ENCODE data around the gene DNAJC17.
A peak's percentile ranks its signal among the peaks of the same experiment; 100 is the strongest.

Gene DNAJC17

DNA sequence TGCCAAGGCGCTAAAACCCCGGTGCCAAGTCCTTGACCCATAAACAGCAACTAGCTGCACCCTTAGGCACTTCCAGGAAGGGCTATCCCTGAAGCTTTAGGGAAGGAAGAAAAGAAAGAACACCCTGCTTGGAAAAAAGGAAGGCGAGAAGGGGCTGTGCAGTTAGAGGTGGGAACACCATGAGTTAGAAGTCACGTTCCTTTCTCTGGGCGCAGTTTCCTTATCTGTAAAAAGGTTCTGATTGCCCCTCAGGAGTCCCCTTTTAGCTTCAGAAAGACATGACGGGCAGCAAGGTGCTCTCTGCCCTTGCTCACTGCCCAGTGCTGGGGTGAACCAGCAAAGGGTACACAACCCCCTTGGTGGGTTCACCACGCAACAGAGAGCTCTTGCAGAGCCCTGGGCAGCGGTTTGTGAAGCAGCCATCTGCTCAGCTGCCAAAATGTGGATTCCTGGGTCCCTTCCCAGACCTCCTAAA lies 42.6 kb downstream of the DNAJC17 start:
- DNase-seq, result no peak

DNA sequence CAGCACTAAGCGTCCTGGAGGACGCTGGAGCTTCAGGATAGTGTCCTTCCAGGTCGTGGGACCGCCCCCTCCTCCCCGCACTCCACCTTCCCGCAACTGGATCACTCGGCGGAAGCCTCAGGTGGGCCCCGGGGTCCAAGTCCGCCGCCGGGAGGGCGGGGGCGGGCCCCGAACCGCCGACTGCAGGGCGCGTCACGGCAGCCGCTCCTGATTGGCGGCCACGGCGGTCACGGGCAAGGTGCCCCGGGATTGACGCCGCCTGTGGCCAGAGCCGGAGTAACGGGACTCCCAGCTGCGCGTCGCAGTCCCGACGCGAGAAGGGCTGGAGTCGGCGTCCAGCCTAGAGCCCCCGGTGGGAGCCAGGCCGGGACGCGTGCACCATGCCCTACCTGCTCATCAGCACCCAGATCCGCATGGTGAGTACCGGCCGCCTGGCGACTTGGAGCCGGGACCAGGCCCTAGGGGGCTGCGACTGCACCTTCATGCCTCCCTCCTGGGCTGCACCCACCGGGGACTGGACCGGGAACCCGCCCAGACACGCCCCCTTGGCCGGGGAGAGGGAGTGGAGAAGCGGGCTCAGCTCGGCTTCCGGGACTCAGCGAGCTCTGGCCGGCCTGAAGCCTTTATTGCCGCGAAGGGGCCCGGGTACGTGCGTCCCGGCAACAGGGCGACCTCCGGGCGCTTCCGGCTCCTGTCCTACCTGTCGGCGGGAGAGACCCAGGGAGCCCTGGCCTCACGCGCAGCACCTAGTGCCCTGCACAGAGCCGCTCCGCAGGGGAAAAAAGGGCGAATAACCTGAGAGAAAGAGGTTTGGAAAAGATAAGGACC lies 43.3 kb downstream of the DNAJC17 start, which contains the start of gene GCHFR:
GCHFR (plus strand) TSS at position 268 of the 828 bp plus-strand sequence; CDS start at position 381, 113 bp downstream.
- peak; percentile 73 to 87 (median 80) for DNase-seq

DNA sequence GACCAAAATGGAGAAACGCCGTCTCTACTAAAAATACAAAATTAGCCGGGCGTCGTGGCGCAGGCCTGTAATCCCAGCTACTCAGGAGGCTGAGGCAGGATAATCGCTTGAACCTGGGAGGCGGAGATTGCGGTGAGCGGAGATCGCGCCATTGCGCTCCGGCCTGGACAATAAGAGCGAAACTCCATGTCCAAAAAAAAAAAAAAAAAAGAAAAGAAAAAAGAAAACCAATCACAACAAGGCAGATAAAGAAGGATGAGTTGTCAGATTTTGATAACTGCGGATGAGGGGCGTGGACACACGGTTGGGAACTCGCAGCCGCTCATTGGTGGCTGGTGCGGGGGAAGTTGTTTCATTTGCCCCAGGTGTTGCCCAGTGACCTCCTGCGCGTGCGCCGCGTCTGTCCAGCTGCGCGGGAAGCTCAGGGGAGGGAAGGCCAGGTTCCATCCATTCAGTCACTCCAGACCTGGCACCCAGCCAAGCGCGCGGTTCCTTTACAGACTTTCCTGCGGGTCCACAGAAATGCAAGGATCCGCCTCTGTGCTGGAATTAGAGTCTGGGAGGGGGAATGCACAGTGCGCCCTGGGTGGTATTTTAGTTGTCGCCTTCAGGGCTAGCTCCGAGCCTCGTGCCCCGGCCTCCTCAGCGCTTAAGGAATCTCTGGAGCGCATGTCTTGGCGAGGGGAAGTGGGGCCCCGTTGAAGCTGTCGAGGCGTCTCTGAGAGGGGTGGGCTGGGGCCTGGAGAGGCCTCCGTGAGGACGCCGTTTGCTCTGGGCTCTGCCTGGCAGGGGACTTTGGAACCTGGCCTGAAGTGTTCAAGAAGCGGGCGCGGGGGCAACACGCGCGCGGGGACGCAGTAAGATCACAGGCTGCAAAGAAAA lies 44.1 kb downstream of the DNAJC17 start:
- DNase-seq, result peak in 1 of 3 donors; percentile 53

DNA sequence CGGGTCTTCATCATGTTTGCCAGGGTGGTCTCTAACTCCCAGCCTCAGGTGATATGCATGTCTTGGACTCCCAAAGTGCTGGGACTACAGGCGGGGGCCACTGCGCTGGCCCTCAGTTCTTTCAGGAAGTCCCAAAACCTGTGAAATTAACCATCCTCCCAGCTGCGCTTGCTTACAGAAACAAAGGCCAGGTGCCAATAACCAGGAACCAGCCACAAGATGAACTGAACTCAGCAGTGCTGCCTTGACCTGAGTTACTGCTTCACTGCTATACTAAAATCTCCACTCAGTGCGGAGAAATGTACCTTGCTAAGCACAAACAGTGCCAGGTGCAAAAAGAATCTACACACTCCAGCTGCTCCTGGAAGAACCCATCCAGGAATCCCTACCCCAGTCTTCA lies 47.3 kb downstream of the DNAJC17 start:
- DNase-seq, result no peak

DNA sequence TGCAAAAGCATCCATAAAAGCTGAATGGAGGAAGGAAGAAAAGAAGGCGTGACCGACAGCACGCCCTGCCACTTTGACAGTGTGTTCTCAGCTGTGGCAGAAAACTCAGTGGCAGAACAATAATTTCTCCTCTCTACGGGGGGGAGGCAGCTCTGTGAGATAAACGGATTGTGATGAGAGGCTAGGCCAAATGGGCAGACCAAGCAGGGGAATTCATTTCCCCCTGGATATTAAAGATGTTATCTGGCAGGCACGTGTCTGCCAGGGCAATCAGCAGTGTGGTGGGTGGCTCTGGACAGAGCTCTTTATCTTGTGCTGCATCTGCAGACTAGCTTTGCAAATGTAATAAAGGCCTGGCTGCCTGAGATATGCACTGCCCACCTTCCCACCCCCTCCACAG lies 50.3 kb downstream of the DNAJC17 start:
- DNase-seq, result no peak

DNA sequence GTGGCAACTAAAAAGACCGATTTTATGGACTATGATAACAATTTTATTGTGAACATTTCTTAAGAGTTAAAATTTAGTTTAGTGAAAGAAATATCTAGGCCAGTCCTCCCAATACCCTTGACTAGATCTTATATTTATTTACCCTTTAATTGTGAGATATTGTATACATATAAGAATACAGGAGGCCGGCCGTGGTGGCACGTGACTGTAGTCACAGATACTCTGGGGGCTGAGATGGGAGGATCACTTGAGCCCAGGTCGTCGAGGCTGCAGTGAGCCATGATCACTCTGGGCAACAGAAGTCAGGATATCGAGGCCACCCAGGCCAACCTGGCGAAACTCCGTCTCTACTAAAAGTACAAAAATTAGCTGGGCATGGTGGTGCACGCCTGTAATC lies 51.5 kb downstream of the DNAJC17 start:
- no peak for DNase-seq

DNA sequence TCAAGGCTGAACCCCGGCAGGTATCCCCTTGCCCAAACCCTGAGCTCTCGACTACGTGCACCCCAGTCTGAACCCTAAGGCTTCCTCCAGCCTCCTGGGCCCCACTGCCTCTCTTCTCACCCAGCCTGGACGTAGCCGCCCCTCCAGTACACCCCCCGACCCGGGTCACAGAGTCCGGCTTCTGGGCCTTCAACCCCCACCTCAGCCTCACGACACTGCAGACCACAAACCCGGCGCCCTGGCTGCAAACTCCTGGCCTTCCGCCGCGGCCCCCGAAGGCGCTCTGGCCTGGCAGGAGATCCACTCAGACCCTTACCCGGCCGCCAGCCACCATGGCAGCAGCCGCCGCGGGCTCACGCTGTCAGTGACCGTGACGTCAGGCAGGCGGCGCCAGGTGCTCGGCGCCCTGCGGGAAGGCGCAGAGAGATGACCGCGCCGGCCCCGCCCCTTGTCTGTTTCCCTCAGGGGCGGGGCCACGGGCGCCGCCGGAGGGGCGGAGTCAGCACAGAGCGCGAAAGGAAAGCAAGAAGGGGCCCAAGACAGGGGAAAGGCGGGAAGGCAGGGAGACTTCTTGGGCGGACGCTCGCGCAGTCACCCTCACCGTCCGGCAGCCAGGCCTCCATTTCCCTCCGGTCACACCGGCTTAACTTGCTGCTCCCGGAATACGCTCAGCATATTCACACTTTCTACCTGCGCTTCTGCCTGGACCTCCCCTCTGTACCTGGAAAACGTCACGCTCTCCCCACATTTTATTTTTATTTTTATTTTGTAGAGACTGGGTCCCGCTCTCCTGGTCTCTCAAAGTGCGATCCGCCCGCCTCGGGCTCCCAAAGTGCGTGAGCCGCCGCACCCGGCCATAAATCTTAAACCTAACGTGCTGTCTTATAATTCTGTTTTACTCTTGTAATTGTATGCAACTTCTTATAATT lies 52.1 kb downstream of the DNAJC17 start, which contains the start of gene RMDN3:
RMDN3 (minus strand) TSS at position 372 of the 929 bp plus-strand sequence. CDS start 471 bp downstream, outside the sequence.
- DNase-seq, result peak; percentile 96 to 99 (median 99)

DNA sequence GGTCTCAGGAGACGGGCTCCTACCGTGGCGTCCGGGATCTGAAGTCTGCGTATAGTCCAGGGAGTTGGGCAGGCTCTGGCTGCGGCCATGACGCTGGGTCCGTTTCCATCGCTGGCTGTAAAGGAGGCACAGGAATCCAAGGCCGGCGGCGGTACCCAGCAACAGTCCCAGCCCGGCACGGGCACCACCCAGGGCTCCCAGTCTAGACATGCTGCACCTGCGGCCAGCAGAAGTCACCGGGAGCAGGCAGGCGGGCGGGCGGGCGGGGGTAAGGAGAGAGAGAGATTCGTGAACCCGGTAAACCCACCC lies 52.7 kb downstream of the DNAJC17 start:
- peak in 2 of 3 donors; percentile 17 to 40 for DNase-seq

DNA sequence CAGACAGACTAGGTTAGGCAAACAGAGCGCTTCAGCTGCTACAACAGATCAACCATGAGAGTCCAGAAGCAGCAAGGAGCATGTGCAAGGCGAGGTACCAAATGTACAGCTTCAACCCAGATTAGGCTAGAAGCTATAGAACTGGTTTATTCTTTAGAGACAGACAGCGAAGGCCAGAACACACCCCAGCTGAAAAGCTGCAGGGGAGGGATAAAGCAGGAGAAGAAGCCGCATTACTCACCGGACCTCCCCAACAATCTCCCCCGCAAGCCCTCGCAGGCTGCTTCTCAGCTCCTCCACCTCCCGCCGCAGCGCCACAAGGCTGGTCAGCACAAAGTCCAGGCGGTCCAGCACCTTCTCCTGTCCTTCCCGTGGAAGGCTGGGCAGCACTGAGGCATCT lies 55.5 kb downstream of the DNAJC17 start:
- DNase-seq, result no peak

DNA sequence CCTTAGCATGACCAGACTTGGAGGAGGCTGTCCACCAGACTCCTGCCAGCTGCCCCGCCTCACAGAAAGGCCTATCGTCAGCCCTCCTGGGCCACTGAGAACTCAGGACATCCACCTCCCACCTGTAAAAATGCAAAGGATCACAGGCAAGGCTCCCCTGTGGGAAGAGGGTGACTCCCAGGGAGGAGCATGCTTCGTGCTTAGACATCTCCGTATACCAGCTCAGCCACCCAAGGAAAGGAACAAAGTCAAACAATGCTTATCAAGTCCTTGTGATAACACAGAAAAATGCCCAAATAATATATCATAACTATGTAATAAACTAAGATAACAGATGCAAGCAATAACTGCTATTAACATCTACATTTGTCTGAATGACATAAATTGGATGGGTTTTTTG lies 56.4 kb downstream of the DNAJC17 start:
- no peak for DNase-seq

DNA sequence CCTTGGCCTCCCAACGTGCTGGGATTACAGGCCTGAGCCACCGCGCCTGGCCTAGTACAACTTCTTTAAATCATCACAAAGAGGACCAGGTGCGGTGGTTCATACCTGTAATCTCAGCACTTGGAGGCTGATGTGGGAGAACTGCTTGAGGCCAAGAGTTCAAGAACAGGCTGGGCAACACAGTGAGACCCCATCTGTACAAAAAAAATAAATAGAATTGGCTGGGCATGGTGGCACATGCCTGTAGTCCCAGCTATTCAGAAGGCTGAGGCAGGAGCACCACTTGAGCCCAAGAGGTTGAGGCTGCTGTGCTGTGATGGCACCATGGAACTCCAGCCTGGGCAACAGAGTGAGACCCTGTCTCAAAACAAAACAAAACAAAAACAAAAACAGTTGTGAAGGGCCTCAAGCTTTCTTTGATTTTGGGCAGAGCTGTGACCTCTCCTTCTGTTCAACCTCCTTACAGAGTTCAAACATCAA lies 58.1 kb downstream of the DNAJC17 start:
- DNase-seq, result no peak

DNA sequence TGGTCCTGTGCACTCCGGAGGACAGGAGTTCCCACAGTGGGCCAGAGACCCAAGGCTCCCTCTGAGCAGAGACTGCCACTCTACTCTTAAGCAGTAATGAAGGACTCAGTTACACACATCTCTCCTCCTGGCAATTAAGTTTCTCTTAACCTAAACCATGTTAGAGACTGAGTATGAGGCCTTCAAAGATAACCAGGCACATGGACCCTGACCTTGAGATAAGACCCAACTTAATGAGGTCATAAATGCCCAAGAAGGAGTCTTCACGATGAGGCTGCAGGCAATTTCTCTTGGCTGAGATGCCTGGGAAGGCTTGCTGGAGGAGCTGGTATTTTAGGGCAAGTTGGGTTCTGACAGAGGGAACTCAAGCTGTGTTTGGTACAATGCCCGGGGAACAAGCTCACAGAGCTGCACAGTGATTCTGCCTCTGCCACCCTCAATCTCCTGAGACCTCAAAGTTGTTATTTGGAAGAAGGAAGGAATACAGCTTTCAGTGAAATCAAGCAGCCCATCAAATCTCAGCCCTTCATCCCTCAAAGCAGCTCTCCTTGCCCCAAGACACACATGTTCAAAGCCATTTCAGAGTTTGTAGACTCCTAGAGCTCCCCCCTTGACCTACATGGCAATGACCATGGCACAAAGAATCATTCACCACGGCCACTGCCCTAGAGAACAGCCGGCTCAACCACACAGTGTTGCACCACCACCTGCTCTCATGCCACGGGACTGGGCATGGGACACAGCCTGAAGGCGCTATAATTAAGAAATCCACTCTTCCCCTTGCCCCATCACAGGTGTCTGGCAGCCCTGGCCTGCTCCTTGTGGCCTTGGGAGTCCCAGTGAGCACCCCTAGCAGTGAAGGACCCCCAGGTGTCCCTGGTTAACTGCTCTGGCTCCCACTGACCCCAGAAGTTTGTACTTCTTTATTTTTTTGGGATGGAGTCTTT lies 59.3 kb downstream of the DNAJC17 start:
- DNase-seq, result peak in 2 of 3 donors; percentile 10 to 25

DNA sequence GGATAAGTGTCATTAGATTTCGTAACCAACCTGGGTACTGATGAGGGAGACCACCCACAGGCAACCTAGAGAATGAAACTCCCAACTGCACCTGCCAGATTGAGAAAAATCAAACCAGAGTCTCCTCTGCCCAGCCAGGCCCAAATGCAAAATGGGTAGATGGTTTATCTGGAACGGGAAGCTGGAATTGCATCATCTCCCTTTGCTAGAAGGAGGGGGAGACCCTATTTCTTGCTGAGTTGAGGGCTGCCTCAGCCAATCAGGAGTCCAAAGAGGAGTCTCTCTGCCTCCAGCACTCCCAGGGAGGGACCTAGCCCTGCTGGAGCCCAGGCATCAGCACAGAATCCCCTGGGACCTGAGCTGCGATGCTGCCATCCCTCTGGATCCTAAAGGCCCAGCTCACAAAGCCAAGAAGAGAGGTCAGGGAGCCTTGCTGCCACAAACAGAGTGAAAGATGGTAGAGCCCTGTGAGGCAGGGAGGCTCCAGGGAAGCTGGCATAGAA lies 60.3 kb downstream of the DNAJC17 start:
- DNase-seq, result peak; percentile 68 to 74 (median 71)

DNA sequence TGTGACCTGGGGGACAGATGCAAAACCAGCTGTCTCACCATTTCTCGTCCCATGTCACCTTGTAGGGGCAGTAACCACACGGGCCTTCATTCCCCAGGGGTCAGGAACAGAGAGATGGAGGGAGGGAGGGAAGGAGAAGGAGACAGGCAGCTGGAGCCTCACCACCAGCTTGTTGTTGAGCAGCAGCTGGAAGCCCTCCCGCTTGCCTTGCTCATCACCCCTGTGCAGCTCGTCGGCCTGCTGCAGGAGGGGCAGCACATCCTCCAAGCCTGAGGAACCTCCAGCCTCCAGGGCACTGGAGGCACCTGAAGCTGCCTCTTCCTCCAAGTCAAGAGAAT lies 62.5 kb downstream of the DNAJC17 start:
- DNase-seq, result no peak

DNA sequence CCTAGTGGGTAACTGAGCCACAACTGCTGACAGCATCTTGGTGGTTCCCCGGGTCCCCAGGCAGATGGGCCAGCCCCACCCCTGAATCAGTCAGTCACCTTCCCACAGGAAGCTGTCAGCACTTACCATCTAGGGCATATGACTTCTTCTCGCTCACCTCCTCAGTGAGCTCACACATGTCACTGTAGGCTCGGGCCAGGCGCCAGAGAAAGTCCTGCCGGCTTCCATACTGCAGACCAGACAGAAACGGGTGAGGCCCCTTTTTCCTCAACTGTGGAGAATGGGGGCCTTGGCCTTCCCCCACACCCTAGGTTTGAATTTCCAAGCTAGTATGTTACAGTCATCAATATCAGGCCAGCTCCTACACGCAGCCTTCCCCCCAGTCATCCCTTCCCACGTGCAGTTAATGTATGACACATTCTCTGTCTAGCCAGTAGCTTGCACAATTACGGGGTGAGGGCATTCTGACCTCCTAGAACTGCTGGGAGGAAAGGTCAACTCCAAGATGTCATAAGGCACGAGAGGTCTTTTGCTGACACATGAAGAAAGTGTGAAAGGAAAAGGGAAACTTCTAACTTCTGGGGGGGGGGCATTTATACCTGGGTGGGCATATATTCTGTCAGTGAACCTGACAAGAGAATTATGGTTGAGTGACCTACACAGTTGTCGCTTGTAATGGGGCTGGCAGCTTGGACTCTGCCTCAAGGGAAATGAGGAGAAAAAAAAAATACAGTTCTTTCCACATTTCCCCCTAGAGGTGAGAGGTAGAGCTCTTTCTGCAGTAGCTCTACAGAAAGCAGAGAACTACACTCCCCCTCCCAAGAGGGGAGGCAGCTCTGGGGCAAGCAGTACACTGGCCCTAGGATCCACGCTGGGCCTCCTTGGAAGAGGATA lies 63.1 kb downstream of the DNAJC17 start:
- peak; percentile 92 to 98 (median 97) for DNase-seq

DNA sequence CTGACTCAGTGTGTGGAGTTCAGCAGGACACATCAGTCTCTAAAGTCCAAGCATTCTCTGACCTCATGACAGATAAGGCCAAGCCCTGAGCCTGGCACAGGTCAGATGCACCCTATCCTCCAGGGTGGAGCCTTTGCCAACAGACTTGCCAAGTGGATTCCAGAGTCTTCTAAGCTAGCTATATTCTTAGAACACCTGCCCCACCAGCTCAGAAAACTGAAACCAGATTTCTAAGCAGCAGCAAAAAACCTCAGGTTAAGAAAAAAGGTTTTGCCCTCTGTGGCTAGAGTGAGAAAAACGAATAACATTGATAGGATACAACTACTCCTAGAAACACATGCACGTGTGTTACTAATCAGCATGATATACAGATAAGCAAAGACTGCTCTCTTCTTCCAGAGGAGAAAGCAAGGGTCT lies 63.8 kb downstream of the DNAJC17 start:
- no peak for DNase-seq

DNA sequence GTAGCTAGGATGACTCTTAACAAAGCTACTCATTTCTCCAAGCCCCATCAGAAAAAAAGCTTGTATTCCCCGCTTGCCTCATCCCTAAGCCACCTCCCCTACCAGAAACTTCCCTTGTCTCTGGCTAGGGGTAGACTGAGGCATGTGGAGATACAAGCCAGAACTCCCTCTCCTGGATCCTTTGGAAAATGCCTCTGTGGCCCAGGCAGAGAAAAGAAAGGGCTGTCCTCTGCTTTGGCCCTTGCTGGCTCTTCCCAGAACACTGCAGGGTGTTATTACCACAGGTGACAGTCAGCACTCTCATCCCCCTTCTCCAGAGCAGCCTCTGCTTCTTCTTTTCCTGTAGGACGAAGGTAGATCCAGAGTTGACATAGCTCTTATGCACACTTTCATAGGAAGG lies 67.4 kb downstream of the DNAJC17 start:
- DNase-seq, result no peak

DNA sequence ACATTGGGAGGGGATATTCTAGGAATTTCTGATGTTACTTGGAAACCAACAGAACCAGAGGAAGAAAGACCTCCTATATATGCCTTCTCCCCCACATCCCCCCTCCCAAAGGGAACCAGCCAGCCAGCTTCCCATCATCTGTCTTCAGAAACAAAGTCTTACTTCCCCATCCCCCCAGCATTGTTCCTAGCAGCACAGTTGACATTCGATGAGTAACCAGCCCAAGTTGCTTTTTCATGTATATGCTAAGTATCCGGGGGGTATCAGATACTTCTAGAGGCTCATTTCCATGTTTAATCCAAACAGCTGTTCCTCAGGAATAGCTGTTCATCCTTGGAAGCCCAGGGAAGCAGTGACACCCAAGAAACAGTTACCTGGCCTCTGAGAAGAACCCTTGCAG lies 68.2 kb downstream of the DNAJC17 start:
- no peak for DNase-seq

DNA sequence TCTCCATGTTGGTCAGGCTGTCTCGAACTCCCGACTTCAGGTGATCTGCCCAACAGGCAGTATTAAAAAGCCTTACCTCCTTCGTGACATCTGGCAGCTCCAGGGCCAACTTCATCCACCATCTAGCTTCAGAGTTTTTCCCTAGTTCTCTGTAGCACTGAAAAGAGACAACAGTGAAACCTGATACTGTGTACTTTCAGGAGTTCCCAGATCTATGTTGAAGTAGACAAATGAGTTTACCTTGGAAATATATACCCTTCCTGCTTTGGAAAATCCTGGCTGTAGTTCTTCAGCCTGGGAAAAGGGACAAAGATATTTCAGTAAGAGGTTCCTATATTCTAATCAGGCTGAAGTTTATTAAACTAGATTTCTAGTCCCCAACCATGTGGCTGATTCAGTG lies 70.2 kb downstream of the DNAJC17 start:
- DNase-seq, result no peak

DNA sequence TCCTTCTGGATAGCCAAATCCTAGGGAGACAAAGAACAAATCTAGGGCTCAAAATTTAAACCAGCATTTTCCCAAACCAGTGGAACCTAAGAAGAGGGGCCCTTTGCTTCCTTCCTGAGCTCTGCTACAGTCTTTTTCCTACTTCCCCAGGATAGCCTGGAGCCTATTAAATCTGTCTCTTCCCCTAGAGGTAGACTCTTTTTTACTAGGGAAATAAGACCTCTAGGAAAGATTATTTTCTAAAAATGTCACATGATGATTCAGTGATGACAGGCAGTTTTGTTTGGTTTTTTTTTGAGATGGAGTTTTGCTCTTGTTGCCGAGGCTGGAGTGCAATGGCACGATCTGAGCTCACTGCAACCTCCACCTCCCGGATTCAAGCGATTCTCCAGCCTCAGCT lies 70.7 kb downstream of the DNAJC17 start:
- DNase-seq, result no peak

Data from suppressor macrophage treated with lipopolysaccharide for 1 hour (primary cell).